Measurements from ENCODE around the gene GPR35.
"Not testable (repeated sequence)": the region's sequence is repeated elsewhere in the genome, so short reads cannot be mapped to it uniquely, and the experiment has no call there.

Gene GPR35

DNA sequence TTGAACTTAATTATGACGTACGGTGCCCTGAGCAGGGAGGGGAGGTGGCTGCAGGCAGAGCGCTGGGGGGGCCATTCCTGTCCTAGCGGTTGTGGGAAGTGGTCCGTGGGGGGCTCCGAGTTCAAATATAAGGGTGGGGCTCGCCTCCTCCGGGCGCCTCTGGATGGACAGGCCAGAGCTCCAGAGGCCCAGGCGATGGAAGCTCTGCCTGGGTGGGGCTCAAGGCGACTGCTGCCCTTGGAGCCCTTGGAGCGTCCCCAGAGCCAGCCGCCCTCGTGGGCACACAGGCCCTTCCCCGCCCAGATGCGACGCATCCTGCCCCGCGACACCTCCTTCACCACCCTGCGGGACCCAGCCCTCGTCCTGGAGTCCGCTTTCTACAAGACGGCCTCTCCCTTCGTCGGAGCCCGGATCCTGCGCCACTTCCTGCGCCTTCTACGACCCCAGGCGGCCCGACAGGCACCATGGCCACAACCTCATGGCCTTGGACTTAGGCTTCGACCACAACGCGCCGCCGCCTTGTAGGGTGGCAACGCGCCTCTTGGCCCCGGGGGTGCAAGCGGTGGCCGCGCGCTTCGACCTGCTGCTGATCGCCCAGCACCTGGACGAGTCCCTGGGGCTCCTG lies 46.9 kb downstream of the GPR35 start:
- H3K4me3 ChIP-seq (replicated peaks; ENCODE audit: low read depth, low read length) = no peak overlapping the region
- DNase-seq (ENCODE audit: extremely low read depth, low read depth) = no peak
- TF ChIP-seq, protein P1, sequence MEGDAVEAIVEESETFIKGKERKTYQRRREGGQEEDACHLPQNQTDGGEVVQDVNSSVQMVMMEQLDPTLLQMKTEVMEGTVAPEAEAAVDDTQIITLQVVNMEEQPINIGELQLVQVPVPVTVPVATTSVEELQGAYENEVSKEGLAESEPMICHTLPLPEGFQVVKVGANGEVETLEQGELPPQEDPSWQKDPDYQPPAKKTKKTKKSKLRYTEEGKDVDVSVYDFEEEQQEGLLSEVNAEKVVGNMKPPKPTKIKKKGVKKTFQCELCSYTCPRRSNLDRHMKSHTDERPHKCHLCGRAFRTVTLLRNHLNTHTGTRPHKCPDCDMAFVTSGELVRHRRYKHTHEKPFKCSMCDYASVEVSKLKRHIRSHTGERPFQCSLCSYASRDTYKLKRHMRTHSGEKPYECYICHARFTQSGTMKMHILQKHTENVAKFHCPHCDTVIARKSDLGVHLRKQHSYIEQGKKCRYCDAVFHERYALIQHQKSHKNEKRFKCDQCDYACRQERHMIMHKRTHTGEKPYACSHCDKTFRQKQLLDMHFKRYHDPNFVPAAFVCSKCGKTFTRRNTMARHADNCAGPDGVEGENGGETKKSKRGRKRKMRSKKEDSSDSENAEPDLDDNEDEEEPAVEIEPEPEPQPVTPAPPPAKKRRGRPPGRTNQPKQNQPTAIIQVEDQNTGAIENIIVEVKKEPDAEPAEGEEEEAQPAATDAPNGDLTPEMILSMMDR (IDR thresholded peaks at IDR 0.05; ENCODE audit: low read depth, low read length, missing control alignments) = no peak

DNA sequence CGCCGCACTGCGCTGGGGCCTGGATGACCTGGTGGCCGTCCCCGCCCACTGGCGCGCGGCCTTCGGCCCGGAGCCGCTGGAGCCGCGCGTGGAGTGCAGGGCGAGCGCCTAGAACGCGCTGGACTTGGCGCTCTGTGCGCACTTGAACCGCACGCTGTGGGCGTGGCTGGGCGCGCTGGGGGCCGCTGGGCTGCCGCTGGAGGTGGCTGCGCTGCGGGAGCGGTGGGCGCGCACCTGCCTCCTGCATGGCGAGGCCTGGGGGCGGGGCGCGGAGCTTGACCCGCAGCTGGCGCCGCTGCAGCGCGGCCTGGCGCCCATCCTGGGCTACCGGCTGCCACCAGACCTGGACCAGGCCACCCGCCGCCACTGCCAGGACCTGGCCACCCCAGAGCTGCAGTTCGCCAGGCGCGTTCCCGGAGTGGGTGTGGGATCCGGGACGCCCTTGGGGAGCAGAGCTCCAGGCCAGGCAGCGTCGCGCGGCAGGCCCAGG lies 47.5 kb downstream of the GPR35 start:
- no peak for DNase-seq (ENCODE audit: extremely low read depth, low read depth)
- H3K4me3 ChIP-seq (replicated peaks; ENCODE audit: low read depth, low read length) = no peak overlapping the region
- TF ChIP-seq, protein P1 (IDR thresholded peaks at IDR 0.05; ENCODE audit: low read depth, low read length, missing control alignments) = no peak

DNA sequence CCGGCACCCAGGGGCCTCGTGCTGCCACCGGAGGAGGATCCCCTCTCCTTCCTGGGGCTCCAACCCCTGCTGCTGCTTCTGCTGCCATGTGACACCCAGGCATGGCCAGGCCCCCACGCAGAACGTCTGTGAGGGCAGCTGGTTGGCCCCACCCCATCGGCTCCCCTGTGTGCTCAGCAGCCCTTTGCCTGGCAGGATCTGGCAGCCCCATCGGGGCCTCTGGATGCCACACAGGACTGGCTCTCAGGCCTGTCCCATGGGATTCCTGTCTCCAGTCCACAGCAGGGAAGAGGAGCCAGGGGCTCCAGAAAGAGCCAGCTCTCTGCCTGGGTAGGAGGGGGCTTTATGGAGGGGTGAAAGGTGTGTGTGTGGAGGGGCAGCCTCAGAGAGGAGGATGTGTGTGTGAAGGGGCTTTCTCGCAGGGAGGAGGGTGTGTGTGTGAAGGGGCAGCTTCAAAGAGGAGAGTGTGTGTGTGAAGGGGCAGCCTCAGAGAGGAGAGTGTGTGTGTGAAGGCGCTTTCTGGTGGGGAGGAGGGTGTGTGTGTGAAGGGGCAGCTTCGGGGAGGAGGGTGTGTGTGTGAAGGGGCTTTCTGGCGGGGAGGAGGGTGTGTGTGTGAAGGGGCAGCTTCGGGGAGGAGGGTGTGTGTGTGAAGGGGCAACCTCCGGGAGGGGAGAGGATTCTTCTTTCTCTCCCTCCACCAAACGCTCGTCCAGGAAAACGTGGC lies 49.3 kb downstream of the GPR35 start:
- not testable (repeated sequence) for H3K4me3 ChIP-seq (replicated peaks; ENCODE audit: low read depth, low read length); DNase-seq (ENCODE audit: extremely low read depth, low read depth)

DNA sequence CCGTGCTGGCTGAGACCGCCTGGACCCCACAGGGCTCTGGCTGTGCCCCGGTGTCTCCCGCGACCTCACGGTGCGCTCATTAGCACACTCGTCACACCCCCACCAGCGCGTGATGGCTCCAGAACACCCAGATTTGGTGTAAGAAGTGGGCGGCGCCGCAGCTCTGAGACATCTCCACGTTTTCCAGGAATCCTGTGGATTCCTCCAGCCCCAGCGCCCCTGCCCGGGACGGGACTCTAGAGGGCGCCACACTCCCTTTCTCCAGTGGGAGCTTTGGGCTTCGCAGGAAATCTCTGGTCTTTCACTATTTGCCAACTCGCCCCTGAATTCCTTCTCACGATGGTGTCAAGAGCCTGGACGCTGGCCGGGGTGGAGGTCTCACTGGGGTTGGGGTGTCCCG lies 50.1 kb downstream of the GPR35 start:
- not testable (repeated sequence) for H3K4me3 ChIP-seq (replicated peaks; ENCODE audit: low read depth, low read length); DNase-seq (ENCODE audit: extremely low read depth, low read depth)

DNA sequence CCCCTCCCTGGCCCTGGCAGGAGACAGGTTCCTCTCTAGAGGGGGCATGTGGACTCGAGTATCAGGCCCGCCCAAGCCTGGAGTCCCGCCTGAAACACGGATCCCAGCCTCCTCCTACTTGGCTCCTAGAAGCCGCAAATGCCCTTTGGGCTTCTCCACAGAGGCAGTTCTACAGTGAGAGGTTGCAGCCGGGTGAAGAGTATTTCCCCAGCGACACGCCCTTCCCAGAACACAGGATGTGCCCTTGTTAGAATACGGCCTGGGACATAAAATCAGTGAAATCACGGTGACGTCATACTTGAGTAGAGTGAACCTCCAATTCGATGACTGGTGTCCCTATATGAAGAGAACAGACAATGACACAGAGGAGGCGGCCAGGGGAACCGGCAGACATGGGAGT lies 52.8 kb downstream of the GPR35 start:
- DNase-seq (ENCODE audit: extremely low read depth, low read depth); H3K4me3 ChIP-seq (replicated peaks; ENCODE audit: low read depth, low read length): not testable (repeated sequence)

DNA sequence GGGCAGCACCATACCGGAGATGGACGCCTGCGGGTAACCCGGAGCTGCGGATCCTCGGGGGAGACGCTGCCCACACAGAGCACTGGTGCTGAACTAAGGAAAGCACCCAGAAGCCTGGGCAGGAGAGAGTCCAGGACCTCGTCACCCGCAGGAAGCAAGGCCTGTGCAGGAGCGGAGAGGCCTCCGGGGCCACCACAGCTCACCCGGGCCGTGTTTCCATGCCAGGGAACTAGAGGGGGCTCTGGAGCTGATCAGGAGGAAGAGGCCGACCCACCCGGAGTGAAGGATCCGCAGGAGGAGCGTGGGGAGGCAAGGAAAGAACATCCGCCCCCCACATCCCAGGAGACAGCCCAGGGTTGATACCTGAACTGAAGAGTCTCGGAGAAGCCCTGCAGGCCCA lies 53.6 kb downstream of the GPR35 start:
- not testable (repeated sequence) for DNase-seq (ENCODE audit: extremely low read depth, low read depth); H3K4me3 ChIP-seq (replicated peaks; ENCODE audit: low read depth, low read length)

DNA sequence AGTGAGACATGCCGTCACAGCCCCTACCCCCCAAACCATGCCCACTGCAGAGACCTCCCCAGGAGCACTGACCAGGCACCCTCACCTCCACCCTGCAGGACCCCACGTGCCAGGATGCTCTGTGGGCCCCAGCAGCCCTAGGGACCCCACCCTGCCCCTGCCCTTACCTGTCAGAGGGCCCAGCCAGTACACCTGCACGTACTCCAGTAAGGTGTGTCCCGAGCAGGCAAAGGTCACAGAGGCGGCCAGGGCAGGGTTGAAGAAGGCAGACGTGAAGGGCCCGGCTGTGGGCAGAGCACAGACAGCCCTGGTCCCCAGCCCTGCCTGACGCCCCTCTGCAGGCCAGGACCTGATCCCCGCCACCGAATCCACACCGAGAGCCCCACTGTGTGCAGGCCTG lies 54.9 kb downstream of the GPR35 start:
- not testable (repeated sequence) for DNase-seq (ENCODE audit: extremely low read depth, low read depth); H3K4me3 ChIP-seq (replicated peaks; ENCODE audit: low read depth, low read length)

All from HFF-Myc (cell line).